Activated CD4-positive, CD25-positive, alpha-beta regulatory T cell treated with anti-CD3 and anti-CD28 coated beads, Interleukin-2, amount 50 U/mL, for 24 hours (primary cell): Measurements from ENCODE around the gene SLC25A40.
"Not testable (repeated sequence)": the region's sequence is repeated elsewhere in the genome, so short reads cannot be mapped to it uniquely, and the experiment has no call there.

ENCODE experiments used
- ATAC-seq, 2 donors: fragments of 150-1000 bp; cut with Tn5 transposase; one replicate each; pipeline ENCODE4 v1.10.0; 2021; ENCODE audit warnings: mild to moderate bottlenecking in 1 of 2, moderate library complexity in 1 of 2

Gene SLC25A40

DNA sequence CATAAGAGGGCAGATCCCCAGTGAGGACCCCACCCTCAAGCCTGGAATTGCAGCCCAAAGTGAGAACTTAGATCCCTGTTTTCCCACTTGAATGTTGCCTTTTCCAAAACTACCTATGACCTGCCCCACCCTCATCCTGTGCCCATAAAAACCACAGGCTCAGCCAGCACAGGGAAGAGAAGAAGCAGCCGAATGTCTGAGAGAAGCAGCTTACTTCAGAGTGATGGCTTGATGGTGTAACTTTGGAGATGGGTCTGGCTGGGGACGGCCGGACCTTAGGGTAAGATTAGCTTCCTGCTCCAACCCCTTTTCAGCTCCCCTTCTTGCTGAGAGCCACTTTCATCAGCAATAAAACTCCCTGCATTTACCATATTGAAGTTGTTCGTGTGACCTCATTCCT is 5.7 kb downstream of the SLC25A40 start:
- no peak for ATAC-seq

DNA sequence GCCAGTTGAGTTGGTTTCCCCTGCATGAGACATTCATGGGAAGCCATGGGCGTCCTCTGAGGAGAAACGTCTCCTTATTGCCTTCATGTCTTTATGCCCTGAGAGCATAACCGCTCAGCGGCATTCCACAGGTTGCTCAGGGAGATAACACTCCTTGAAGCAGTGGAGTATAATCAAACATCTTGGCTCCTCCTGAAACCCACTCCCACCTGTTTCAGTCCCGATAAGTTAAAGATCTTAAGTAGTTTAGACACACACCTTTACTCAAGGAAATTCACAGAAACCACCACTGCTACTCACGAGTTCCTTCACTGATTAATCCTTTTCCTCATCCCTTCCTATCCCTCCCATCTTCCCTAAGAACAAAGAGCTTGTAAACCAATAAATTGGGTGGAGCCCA is 9.6 kb downstream of the SLC25A40 start:
- ATAC-seq, result not testable (repeated sequence)

DNA sequence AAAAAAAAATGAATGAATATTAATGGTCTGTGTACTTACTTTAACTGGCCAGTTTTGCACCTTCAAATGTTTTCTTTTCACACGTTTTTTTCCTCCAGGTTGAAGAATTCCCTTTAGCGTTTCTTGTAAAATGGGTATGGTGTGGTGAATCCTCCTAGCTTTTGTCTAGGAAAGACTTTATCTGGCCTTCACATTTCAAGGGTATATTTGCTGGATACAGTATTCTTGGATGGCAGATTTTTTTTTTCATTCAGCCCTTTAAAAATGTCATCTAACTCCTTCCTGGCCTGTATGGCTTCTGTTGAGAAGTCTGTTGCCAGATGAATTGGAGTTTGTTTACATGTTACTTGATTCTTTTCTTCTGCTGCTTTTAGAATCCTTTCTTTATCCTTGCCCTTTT is 10.1 kb downstream of the SLC25A40 start:
- ATAC-seq, result no peak

DNA sequence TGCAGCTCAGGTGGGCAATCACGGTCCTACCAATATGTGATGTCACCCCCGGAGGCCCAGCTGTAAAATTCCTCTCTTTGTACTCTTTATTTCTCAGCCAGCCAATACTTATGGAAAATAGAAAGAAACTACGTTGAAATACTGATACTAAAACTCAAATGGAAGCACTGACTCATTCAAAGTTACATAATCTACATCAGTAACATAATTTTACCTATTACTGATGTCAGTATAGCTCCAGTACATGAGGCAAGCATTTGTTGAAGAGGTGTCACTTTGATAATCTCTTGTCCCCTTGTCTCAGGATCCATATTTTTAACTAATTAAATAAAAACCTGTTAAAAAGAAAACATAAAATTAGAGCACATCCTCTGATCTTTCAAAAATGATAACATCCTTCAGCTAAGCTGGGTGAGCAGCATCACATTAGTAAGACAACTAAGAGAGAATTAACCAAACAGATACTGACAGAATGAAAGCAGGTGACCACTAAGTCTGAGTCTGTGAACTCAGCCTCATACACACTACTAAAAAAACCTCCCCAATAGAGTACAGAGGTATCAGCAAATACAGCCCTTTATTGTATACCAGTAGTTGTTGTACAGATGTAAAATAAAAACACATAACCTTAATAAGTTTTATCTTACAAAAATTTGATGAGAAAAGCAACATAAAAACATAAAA is 17.6 kb downstream of the SLC25A40 start:
- peak; percentile 67 to 77 for ATAC-seq

DNA sequence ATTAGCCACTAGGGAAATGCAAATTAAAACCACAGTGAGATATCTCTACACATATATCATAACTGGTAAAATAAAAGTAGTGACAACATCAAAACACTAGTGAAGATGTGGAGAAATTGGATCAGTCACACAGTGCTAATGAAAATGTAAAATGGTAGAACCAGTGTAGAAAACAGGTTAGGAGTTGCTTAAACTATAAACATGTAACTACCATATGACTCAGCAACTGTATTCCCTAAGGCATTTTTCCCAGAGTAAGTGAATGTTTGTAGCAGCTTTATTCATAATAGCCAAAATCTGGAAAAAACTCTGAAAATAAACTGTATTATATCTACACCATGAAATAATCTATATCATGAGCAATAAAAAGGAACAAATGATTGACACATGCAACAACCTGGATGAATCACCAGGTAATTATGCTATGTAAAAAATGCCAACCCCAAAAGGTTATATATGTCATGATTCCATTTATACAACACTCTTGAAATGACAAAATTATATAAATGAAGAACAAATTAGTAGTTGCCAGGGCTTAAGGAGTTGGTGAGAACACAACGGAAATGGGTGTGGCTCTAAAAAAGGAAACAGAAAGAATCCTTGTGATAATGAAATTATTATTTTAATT is 22.8 kb downstream of the SLC25A40 start:
- peak; percentile 65 to 84 for ATAC-seq

DNA sequence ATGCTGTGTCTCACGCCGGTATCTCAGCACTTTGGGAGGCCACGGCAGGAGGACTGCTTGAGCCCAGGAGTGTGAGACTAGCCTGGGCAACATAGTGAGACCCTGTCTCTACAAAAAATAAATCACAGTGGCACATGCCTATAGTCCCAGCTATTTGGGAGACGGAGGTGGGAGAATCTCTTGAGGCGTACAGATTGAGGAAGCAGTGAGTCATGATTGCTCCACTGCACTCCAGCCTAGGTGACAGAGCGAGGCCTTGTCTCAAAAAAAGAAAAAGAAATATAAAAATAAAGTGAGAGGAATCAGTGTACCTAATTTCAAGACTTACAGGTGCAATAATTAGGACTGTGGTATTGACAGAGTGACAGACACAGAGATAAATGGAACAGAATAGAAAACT is 23.9 kb downstream of the SLC25A40 start:
- no peak for ATAC-seq

DNA sequence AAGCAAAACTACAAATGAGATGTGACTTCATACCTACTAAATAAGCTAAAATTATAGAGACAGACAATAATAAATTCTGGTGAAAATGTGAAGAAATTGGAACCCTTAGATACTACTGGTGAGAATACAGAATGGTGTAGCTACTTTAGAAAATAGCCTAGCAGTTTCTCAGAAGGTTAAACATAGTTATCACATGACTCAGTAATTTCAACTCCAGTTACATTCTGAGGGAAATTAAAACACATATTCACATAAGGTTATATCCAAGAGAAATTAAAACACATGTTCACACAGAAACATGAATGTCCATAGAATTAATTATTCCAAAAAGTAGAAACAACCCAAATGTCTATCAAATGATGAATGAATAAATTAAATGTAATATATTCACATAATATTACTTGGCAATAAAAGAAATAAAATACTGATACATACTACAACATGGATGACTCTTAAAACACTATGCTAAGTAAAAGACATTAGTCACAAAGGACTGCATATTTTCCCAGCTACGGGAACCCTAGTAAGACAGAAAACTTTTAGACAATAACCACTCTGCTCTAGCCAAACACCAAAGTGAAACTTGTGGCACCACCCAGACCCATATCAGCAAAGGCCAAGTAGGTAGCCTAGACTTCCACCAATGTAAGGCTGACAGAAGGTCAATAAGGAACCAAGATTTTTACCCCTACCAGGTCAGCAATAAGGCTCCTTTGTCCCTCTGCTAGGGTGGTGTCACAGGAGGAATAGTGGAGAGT is 25.1 kb downstream of the SLC25A40 start:
- no peak for ATAC-seq

DNA sequence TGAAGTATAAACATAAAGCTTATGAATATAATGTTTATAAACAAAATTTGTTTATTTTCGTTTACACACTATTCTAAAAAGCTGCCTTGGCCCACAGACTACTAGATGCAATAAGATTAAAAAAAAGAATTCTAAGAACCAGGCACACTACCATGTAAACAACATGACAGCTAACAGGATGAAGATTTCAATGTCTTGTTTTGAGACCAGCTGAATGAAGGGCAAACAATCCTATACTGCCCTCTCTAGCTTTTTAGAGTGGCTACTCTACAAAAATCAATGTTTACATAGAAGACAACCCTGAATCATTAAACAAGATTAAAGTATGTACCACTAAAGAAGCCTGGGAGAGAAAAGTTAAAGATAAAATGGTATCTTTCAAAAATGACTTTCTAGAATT is 38.6 kb downstream of the SLC25A40 start:
- no peak for ATAC-seq

DNA sequence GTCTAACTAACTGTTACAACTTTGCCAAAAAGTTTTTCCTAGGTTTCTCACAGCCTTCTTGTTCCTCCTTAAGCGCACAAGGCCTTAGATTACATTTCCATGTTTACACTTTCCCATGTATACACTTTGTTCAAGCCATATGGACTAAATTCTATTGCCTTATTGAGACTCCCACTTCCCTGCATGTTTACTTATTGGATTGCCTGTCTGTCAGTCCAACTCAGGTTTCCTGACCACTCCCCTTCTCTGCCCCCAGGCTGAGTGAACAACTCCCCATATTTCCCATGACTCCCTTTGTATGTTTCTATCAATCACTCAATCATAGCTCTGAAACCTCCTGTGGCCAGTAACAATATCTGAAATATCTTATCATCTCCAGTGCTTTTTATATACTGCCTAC is 43.0 kb downstream of the SLC25A40 start:
- ATAC-seq, result no peak

DNA sequence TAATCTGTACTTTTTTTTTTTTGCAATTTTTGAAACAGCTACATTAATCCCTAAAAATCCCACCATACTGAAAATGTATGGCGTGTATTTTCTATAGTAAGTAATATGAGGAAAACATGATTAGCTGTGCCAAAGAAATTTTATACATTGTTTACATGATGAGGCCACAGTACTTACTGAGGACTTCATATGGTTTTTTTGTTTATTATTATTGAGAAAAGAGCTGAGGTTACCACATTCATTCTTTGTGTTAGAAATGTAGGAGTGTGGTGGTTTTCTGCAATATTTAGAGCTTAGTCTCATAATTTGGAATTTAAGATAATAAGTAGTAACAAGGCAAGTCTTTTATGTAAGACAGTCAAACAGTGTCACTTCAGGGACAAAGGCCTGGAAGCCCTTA is 45.1 kb downstream of the SLC25A40 start:
- ATAC-seq, result no peak

DNA sequence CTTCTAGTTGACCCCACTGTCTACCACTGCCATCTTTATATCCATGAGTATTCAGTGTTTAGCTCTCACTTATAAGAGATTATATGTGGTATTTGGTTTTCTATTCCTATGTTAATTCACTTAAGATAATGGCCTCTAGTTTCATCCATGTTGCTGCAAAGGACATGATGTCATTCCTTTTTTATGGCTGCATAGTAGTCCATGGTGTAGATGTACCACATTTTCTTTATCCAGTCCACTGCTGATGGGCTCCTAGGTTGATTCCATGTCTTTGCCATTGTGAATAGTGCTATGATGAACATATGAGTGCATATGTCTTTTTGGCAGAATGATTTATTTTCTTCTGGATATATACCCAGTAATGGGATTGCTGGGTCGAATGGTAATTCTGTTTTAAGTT is 47.8 kb downstream of the SLC25A40 start:
- not testable (repeated sequence) for ATAC-seq

DNA sequence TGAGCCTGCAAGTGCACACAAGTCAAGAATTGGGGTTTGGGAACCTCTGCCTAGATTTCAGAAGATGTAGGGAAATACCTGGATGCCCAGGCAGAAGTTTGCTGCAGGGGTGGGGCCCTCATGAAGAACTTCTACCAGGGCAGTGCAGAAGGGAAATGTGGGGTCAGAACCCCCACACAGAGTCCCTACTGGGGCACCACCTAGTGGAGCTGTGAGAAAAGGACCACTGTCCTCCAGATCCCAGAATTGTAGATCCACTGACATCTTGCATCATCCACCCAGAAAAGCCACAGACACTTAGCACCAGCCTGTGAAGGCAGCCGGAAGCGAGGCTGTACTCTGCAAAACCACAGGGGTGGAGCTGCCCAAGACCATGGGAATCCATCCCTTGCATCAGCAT is 50.8 kb downstream of the SLC25A40 start:
- not testable (repeated sequence) for ATAC-seq

DNA sequence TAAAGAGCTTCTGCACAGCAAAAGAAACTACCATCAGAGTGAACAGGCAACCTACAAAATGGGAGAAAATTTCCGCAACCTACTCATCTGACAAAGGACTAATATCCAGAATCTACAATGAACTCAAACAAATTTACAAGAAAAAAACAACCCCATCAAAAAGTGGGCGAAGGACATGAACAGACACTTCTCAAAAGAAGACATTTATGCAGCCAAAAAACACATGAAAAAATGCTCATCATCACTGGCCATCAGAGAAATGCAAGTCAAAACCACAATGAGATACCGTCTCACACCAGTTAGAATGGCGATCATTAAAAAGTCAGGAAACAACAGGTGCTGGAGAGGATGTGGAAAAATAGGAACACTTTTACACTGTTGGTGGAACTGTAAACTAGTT is 54.1 kb downstream of the SLC25A40 start:
- ATAC-seq, result not testable (repeated sequence)

DNA sequence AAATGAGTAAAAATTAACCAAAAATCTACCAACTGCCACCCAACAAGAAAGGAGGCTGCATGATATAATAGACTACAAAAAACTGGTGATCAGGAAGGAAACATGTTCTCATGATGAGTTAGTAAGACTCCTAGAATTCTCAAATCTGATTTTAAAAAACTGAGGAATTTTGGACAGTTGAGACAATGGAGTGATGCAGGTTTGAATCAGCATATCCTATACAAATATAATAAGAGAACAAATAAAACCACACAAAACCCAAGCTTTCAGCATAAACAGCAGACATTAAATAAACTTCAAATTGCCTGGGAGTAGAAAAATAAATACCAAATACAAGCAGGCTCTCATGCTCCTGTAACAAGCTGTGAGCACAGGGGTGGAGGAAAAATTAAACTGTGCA is 57.8 kb downstream of the SLC25A40 start:
- no peak for ATAC-seq

DNA sequence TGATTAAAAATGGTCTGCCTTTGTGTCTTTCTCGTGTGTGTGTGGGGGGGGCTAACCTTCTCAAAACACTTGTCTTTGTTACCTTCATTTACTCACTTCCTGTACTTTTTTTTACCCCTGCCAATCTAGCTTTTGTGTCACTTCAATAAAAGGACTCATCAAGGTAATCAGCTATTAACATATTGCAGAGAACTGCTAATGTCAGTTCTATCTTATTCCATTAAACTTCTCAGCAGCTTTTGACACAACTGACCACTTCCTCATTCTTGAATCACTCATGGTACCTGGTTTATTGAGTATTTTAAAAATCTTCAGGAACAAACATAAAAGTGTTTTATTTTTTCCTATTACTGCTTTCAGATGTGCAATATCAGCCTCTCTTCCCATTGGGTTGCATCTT is 59.8 kb downstream of the SLC25A40 start:
- no peak for ATAC-seq

DNA sequence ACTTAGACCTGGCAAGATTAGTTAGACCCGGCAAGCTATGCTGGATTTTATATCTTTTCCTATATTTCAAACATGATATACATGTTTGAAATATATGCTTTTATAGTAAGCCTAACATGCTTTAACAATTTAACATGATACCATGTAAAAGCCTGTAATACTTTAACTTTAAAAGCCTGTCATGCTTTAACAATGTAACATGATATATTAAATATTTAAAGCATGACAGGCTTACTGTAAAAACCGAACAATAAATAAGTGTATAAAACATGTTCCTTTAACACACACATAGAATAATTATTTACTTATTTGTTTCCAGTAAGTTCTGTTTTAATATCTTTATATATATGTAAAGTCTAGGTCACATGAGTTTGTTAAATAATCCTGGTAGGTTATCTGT is 65.4 kb downstream of the SLC25A40 start:
- no peak for ATAC-seq

DNA sequence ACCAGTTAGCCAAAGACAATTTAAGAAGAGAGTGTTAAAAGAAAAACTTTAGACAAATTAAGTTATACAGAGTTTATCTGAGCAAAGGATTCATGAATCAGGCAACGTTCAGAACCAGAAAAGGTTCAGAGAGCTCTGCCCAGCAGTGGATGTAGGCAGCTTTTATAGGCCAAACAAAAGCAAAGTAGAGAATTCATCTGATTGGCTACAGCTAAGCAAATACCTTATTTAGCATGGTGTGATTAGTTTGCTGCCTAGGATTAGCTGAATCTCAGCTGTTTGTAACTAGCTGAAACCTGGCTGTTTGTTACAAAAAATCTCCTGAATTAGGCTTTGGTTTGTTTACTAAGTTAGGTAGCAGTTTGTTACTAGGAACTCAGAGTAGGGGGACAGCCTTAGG is 66.0 kb downstream of the SLC25A40 start:
- ATAC-seq, result no peak

DNA sequence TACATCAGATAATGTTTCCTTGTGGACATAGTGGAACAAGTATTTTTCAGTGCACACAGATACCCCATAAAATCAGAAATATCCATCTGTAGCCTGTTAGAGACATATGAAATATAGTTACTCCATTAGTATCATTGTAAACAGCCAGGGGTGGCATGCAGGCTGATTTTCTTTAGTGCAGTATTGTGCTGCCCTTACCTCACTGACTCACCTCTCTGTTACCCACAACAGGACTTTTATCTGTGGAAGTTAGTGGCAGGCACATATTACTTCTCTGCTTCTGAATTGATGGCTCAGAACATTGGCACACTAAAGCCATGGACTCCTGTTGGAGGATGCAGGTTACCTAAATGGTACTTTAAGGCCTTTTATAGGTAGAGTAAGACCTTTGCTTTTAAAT is 70.0 kb downstream of the SLC25A40 start:
- no peak for ATAC-seq

DNA sequence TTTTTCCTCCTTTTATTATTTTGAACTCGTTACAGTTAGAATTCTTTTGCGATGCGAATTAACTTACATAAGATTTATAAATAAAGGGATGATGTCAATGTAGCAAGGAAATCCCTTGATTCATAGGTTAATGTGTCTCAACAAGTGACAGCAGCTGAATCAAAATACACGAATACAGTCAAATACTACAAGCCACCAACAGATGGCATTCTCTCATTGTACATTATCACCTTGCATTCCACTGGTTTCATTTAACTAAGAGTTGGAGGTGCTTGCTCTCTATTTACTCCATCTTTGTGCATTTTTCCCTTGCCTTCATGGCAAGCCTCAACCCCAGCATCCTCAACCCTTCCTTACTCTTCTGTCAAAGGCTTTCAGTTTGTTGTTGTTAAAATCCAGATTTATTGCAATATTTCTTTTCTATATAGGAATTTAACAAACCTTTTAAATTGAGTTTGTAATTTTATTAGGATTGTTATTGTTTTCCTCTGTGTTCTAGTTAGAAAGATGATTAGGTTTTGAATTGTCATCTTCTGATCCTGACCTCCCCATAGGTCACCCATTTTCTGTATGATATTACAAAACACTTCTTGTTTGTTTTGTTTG is 78.3 kb downstream of the SLC25A40 start:
- peak; percentile 56 to 64 for ATAC-seq

DNA sequence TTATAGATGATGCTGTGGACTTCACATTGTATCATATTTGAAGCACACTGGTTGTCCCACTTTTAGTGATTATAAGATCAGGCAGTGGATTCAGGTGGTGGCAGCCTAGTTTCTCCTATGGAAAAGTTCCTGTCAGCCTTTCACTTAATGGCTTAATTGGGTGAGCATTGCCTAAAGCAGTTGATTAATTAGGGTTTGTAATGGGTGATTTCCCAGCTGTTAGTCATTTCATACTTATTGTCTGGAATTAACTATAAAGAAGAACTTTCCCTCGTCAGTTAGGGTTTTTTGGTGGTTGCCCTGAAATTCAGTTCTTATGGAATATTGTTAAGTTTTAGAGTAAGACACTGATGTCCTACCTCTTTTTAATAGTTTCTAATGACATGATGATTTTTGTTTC is 78.8 kb downstream of the SLC25A40 start:
- no peak for ATAC-seq

DNA sequence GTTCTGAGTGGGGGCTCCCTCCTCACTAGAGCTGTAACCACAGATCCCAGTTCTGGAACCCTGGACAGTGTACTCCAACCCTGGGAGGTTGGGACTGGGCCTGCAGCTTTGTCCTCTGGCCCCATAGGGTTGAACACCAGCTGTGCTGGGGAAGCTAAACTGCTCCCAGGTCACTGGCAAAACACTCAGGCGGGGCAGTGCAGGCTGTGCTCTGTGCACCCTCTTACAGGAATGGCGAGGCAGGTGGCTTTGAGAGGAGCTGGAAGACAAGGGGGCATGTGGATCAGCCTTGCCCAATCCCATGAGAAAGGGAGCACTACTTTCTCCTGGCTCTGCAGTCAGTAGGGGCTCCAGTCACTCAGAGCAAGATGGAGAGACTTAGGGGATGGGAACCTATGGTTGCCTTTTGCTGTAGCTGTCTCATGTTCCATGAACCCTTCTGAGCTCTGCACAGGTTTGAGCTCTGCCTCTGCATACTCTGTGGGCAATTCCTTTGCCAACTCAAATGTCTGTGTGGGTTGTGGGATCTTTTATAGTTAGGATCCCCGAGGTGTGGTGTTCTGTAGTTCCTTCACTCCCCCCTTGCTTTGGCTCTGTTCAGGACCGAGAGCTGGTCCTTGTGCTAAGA is 90.7 kb downstream of the SLC25A40 start:
- ATAC-seq, result no peak

DNA sequence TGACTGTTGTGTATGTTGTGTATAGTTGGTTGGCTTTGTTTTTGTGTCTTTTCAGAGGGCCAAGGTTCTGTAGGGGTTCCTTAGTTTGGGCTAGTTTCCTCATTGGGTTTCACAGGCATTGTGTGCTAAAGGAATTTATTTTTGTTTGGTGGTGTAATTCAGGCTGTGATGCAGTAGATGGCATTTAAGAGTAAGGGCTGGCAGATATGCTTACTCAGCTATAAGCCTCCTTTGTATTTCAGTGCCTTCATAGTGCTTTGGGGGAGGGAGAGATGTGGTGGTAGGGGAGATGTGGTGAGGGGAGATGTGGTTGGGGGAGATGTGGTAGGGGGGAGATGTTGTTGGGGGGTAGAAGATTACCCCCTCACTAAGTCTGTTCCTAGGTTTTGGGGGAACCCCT is 91.7 kb downstream of the SLC25A40 start:
- no peak for ATAC-seq
